H1 (cell line): ENCODE measurements around the gene DHRS3. TPM values are rescaled to one million over a fixed set of nuclear protein-coding genes. Genes with fewer than 3 reads are reported as not detected.

Experiments used
- CTCF ChIA-PET: fragments of 300-600 bp; sonication (Branson Sonifier 250); formaldehyde crosslinking; loops from one replicate; lab custom pipeline; 2021; ENCODE audit not compliant: partially characterized antibody; lab: Charles Lee
- POLR2A ChIA-PET: fragments of 300-600 bp; sonication (Branson Sonifier 250); formaldehyde crosslinking; loops from one replicate; lab custom pipeline; 2021; ENCODE audit warnings: inconsistent platforms; ENCODE audit not compliant: partially characterized antibody; lab: Charles Lee
- DNase-seq, 2 experiments: peaks; one replicate each; pipeline versions ENCODE4 v3.0.0 to v3.0.0-alpha.2; 2010 to 2022; ENCODE audit warnings: low spot score in 2 of 2, low read depth in 1 of 2, mixed read lengths in 1 of 2
- FAIRE-seq: peaks from 2 replicates; lab custom pipeline; 2011; peaks lifted over from hg19 to GRCh38; lab: Jason Lieb, UNC
- H2AFZ ChIP-seq: 2 replicates; pipeline ENCODE4 v1.8.1; 2012; ENCODE audit warnings: low read length, inconsistent platforms
- H2AK5ac ChIP-seq: 2 replicates; pipeline ENCODE4 v1.6.1; 2013; ENCODE audit warnings: low read depth, low read length
- H2BK120ac ChIP-seq: replicated peaks from 2 replicates; pipeline ENCODE3; 2013; ENCODE audit warnings: low read depth, low read length, inconsistent platforms
- H2BK12ac ChIP-seq: 2 replicates; pipeline ENCODE4 v1.6.1; 2013; ENCODE audit warnings: low read depth, low read length
- H2BK15ac ChIP-seq: 2 replicates; pipeline ENCODE4 v1.6.1; 2013; ENCODE audit warnings: low read length
- H2BK20ac ChIP-seq: 2 replicates; pipeline ENCODE4 v1.6.1; 2013; ENCODE audit warnings: low read length
- H2BK5ac ChIP-seq: 2 replicates; pipeline ENCODE4 v1.6.1; 2013; ENCODE audit warnings: low read depth, low read length
- H3K14ac ChIP-seq: 2 replicates; pipeline ENCODE4 v1.6.1; 2013; ENCODE audit warnings: inconsistent platforms; ENCODE audit not compliant: insufficient read length
- H3K18ac ChIP-seq: 2 replicates; pipeline ENCODE4 v1.6.1; 2013; ENCODE audit warnings: low read length; ENCODE audit errors: extremely low read depth
- H3K23ac ChIP-seq: 2 replicates; pipeline ENCODE4 v1.6.1; 2013; ENCODE audit warnings: inconsistent platforms; ENCODE audit not compliant: insufficient read length
- H3K23me2 ChIP-seq: 2 replicates; pipeline ENCODE4 v1.6.1; 2013; ENCODE audit warnings: low read depth, low read length
- H3K27ac ChIP-seq: 2 replicates; pipeline ENCODE4 v1.6.1; 2011; ENCODE audit warnings: low read depth, low read length, inconsistent platforms
- H3K27me3 ChIP-seq, 4 experiments: replicated peaks in 1 of 4; 1 replicate in 1 of 4; 2 replicates in 3 of 4; pipeline versions ENCODE4 v1.6.1 to v1.8.1; 2011 to 2013; ENCODE audit warnings: low read length in 3 of 4, mild to moderate bottlenecking in 3 of 4, inconsistent platforms in 2 of 4, mixed read lengths in 2 of 4, moderate library complexity in 1 of 4; ENCODE audit not compliant: control insufficient read depth in 3 of 4, insufficient read depth in 3 of 4; ENCODE audit errors: extremely low read depth in 1 of 4
- H3K36me3 ChIP-seq, 4 experiments: 2 replicates each; pipeline versions ENCODE4 v1.6.1 to v1.8.1; 2011 to 2013; ENCODE audit warnings: mild to moderate bottlenecking in 4 of 4, low read length in 3 of 4, moderate library complexity in 2 of 4, control low read depth in 1 of 4, inconsistent platforms in 1 of 4; ENCODE audit not compliant: insufficient read depth in 4 of 4, control insufficient read depth in 2 of 4
- H3K4ac ChIP-seq: replicated peaks from 2 replicates; pipeline ENCODE3; 2013; ENCODE audit warnings: low read length, low read depth, mixed read lengths, inconsistent platforms; ENCODE audit not compliant: insufficient read length
- H3K4me1 ChIP-seq, 4 experiments: replicated peaks in 1 of 4; 1 replicate in 1 of 4; 2 replicates in 3 of 4; pipeline versions ENCODE4 v1.6.1 to v1.8.1; 2011 to 2013; ENCODE audit warnings: low read length in 3 of 4, inconsistent platforms in 2 of 4, mixed read lengths in 1 of 4; ENCODE audit not compliant: insufficient read depth in 4 of 4, control insufficient read depth in 3 of 4
- H3K4me2 ChIP-seq, 2 experiments: 2 replicates each; pipeline versions ENCODE4 v1.6.1 to v1.8.1; 2011 to 2013; ENCODE audit warnings: low read depth in 2 of 2, low read length in 2 of 2, control low read depth in 1 of 2, inconsistent platforms in 1 of 2, mild to moderate bottlenecking in 1 of 2; ENCODE audit not compliant: insufficient read depth in 1 of 2
- H3K4me3 ChIP-seq, 4 experiments: fragments of 200-600, 300-600 bp in 1 of 4; sonication (generic), shearing (Covaris generic), sonication (Bioruptor Twin) in 1 of 4; 2 replicates each; pipeline versions ENCODE4 v1.5.1 to v1.8.1; 2011 to 2016; ENCODE audit warnings: low read length in 4 of 4, low read depth in 3 of 4, control low read depth in 2 of 4, inconsistent platforms in 2 of 4, mild to moderate bottlenecking in 2 of 4, mixed read lengths in 1 of 4, moderate library complexity in 1 of 4; ENCODE audit not compliant: insufficient read depth in 2 of 4; ENCODE audit errors: extremely low read depth in 1 of 4
- H3K56ac ChIP-seq: replicated peaks from 2 replicates; pipeline ENCODE3; 2013; ENCODE audit warnings: low read depth, mild to moderate bottlenecking, mixed read lengths, low read length, inconsistent platforms; ENCODE audit not compliant: insufficient read length
- H3K79me1 ChIP-seq: 2 replicates; pipeline ENCODE4 v1.6.1; 2013; ENCODE audit warnings: low read depth, low read length, control low read depth
- H3K79me2 ChIP-seq, 2 experiments: 2 replicates each; pipeline versions ENCODE4 v1.6.1 to v1.8.1; 2012 to 2013; ENCODE audit warnings: low read length in 2 of 2, mild to moderate bottlenecking in 2 of 2, inconsistent platforms in 1 of 2; ENCODE audit not compliant: insufficient read depth in 2 of 2, control insufficient read depth in 1 of 2
- H3K9ac ChIP-seq, 4 experiments: replicated peaks in 1 of 4; 1 replicate in 1 of 4; 2 replicates in 3 of 4; pipeline versions ENCODE4 v1.6.1 to v1.8.1; 2011 to 2013; ENCODE audit warnings: low read depth in 3 of 4, low read length in 3 of 4, control low read depth in 2 of 4, mild to moderate bottlenecking in 2 of 4, moderate library complexity in 2 of 4, inconsistent platforms in 1 of 4; ENCODE audit errors: extremely low read depth in 1 of 4
- H3K9me3 ChIP-seq, 2 experiments: 2 replicates each; pipeline versions ENCODE4 v1.6.1 to v1.8.1; 2012 to 2013; ENCODE audit warnings: mild to moderate bottlenecking in 2 of 2, moderate library complexity in 2 of 2, control low read depth in 1 of 2, inconsistent platforms in 1 of 2, low read depth in 1 of 2, low read length in 1 of 2, mixed read lengths in 1 of 2; ENCODE audit not compliant: insufficient read depth in 2 of 2
- H4K20me1 ChIP-seq, 2 experiments: replicated peaks in 1 of 2; 2 replicates each; pipeline versions ENCODE3 to v1.8.1; 2011 to 2013; ENCODE audit warnings: inconsistent platforms in 2 of 2, low read length in 2 of 2, mild to moderate bottlenecking in 1 of 2; ENCODE audit not compliant: insufficient read depth in 2 of 2, control insufficient read depth in 1 of 2
- H4K5ac ChIP-seq: 2 replicates; pipeline ENCODE4 v1.6.1; 2013; ENCODE audit warnings: low read length, low read depth, mixed read lengths, inconsistent platforms; ENCODE audit not compliant: insufficient read length
- H4K8ac ChIP-seq: 2 replicates; pipeline ENCODE4 v1.8.0; 2013; ENCODE audit warnings: mild to moderate bottlenecking, moderate library complexity, low read length, inconsistent platforms; ENCODE audit not compliant: insufficient read depth; ENCODE audit errors: extremely low read depth
- H4K91ac ChIP-seq: replicated peaks from 2 replicates; pipeline ENCODE3; 2013; ENCODE audit warnings: low read length, mixed read lengths, inconsistent platforms; ENCODE audit not compliant: insufficient read length
- BCL11A ChIP-seq, 2 experiments: IDR thresholded peaks; one replicate each; pipeline ENCODE4 v1.6.1; 2011; ENCODE audit warnings: low read depth in 2 of 2, low read length in 2 of 2, mild to moderate bottlenecking in 2 of 2
- CREB1 ChIP-seq: IDR thresholded peaks from 2 replicates; pipeline ENCODE4 v1.6.1; 2012; ENCODE audit warnings: inconsistent platforms
- HDAC2 ChIP-seq, 2 experiments: fragments of 300-600 bp in 1 of 2; sonication (generic) in 1 of 2; IDR thresholded peaks; 2 replicates each; pipeline ENCODE4 v1.6.1; 2011 to 2012; ENCODE audit warnings: low read depth in 2 of 2, low read length in 2 of 2, mild to moderate bottlenecking in 2 of 2, moderate library complexity in 2 of 2, borderline replicate concordance in 1 of 2, inconsistent platforms in 1 of 2
- JUN ChIP-seq: IDR thresholded peaks from 2 replicates; pipeline ENCODE4 v1.6.1; 2011; ENCODE audit warnings: low read depth, mild to moderate bottlenecking, improper control_type of control experiment, low read length
- TAF7 ChIP-seq: optimal IDR thresholded peaks from 2 replicates; pipeline ENCODE3; 2011; ENCODE audit warnings: low read depth, mild to moderate bottlenecking, inconsistent platforms, low read length, moderate library complexity, borderline replicate concordance
- TBP ChIP-seq: IDR thresholded peaks from 2 replicates; pipeline ENCODE4 v1.6.1; 2011; ENCODE audit warnings: low read depth, low read length, improper control_type of control experiment
- TCF12 ChIP-seq: IDR thresholded peaks from 2 replicates; pipeline ENCODE4 v1.6.1; 2011; ENCODE audit warnings: low read depth, mild to moderate bottlenecking, low read length
- WGBS, 2 experiments: shearing (Covaris generic) in 1 of 2; methylation state at CpG; one replicate each; pipeline versions ENCODE4 v1.1.6 to v1.1.7; 2013 to 2015; ENCODE audit warnings: low lambda C conversion rate in 2 of 2, mixed read lengths in 2 of 2, inconsistent platforms in 1 of 2, low coverage in 1 of 2, missing lambda C conversion rate in 1 of 2; ENCODE audit not compliant: insufficient replicate concordance in 2 of 2, insufficient coverage in 1 of 2, insufficient read length in 1 of 2; ENCODE audit errors: extremely low coverage in 1 of 2, missing lambda C conversion rate in 1 of 2; 5-methylcytosine and 5-hydroxymethylcytosine counted together
- polyA plus RNA-seq, 7 experiments: library from polyadenylated mRNA; depleted of rRNA in 3 of 7; stranded (reverse) in 5 of 7; unstranded in 2 of 7; fragments of >200 nt in 5 of 7; fragments of 200-250 nt in 2 of 7; gene quantifications; 1 replicate in 5 of 7; 2 replicates in 1 of 7; 4 replicates in 1 of 7; pipeline versions ENCODE4 v1.2.1 to v1.2.3, GENCODE V29; 2011 to 2013; ENCODE audit warnings: missing spikeins in 2 of 7, mixed read lengths in 2 of 7
- total RNA-seq: library from RNA; stranded (reverse); fragmentation: NEBNext Ultra II Directional; extraction: Animal tissue kit (Norgen Biotek cat#: 25700); gene quantifications from 2 replicates; pipeline ENCODE4 v1.2.1, GENCODE V29; 2021
- TF ChIP-seq, protein P1 (sequence below): IDR thresholded peaks from 2 replicates; pipeline ENCODE4 v1.6.1; 2012; ENCODE audit warnings: inconsistent platforms
- TF ChIP-seq, protein P2 (sequence below): IDR thresholded peaks from 2 replicates; pipeline ENCODE4 v1.6.1; 2012; ENCODE audit warnings: low read length, inconsistent platforms

Gene DHRS3
- total and polyA plus RNA-seq, 2 of the 8 experiments (the other 6 are each of a cell fraction or from before 2014, with no cell fraction given), result 32.5 to 36.4 TPM

DNA sequence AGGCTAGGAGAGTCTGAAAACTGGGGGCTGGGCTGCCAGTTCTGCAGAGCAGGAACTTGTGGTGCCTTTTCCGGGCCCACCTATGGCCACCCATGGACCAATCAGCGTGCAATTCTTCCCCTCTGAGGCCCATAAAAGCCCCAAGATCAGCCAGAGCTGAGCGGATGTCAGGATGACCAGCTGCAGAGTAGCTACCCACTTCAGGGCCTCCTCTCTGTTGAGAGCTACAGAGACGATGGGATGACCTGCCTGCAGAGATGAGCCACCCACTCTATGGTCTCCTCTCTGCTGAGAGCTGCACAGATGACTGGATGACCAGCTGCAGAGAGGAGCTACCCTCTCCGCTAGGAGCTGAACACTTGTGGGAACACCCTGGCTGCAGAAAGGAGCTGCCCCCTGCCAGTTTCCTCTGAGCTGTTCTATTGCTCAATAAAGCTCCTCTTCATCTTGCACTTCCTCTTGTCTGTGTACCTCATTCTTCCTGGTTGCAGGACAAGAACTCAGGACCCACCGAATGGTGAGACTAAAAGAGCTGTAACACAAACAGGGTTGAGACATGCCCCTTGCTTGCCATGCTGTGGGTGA, 13.0 kb upstream of the DHRS3 start:
- FAIRE-seq (no peak), DNase-seq (no peak)
- Histone ChIP-seq H2AK5ac (peak overlapping the region; percentile 76; the same call in 1 of the 2 replicates), H3K27ac (0 out of 2 replicates have a peak overlapping the region, but pooled peaks have one; percentile 59), H2BK20ac (peak overlapping the region; percentile 100), H3K9ac (no peak overlapping the region), H3K4ac (peak overlapping the region; percentile 92), H3K23me2 (no peaks in the 10 kb centered on the region), H2BK12ac (peak overlapping the region; percentile 100), H3K79me2 (no peaks in the 10 kb centered on the region), H4K5ac (peak overlapping the region; percentile 93), H3K27me3 (no peaks in the 10 kb centered on the region), H3K56ac (no peak overlapping the region), H4K91ac (peak overlapping the region; percentile 99), H2BK15ac (peak overlapping the region; percentile 47; the same call in 1 of the 2 replicates), H3K18ac (peak overlapping the region; percentile 100), H3K4me2 (no peak overlapping the region), H4K8ac (no peak overlapping the region; the same call in 1 of the 2 replicates), H3K23ac (no peak overlapping the region), H3K36me3 (no peaks in the 10 kb centered on the region), H3K4me1 (peaks cover 10 to 29% (median 20%) of the 10 kb centered on the region in 4 experiments), H2BK5ac (peak overlapping the region; percentile 99; the same call in 1 of the 2 replicates), H3K9me3 (no peaks in the 10 kb centered on the region; a peak in 1 of 4 replicates), H3K4me3 (no peak overlapping the region), H3K79me1 (no peaks in the 10 kb centered on the region), H4K20me1 (no peaks in the 10 kb centered on the region), H2AFZ (no peak overlapping the region), H3K14ac (no peak overlapping the region), H2BK120ac (peak overlapping the region; percentile 84)
- POLR2A ChIA-PET, result interaction anchor here (0.6 to 2.5 kb wide), 6 partner anchors 9 to 57 kb away, joined by 3 to 13 read pairs (median 3); no protein-coding TSS in a partner anchor
- 78% methylated on average over 6 of the region's 6 CpGs; no CpG with 5 or more reads in 1 of the 2 experiments for WGBS, 2 experiments
- CTCF ChIA-PET, result interaction anchor here (0.6 to 3.3 kb wide), 12 partner anchors 9 to 883 kb away, joined by 3 to 20 read pairs (median 3); partner anchors contain the start of genes DHRS3 and LRRC38
- TF ChIP-seq, protein P1, sequence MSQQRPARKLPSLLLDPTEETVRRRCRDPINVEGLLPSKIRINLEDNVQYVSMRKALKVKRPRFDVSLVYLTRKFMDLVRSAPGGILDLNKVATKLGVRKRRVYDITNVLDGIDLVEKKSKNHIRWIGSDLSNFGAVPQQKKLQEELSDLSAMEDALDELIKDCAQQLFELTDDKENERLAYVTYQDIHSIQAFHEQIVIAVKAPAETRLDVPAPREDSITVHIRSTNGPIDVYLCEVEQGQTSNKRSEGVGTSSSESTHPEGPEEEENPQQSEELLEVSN, result no peak
- no peak for TF ChIP-seq TAF7
- TF ChIP-seq CREB1, result no peak
- TF ChIP-seq HDAC2 (IDR thresholded peaks at IDR 0.05; ENCODE audit: borderline replicate concordance in 1 of 2, low read depth in 2 of 2, low read length in 2 of 2), result no peak
- no peak for TF ChIP-seq TBP
- no peak for TF ChIP-seq BCL11A (IDR thresholded peaks at IDR 0.05; ENCODE audit: low read depth in 2 of 2, low read length in 2 of 2)
- TF ChIP-seq JUN, result no peak
- TF ChIP-seq, protein P2, sequence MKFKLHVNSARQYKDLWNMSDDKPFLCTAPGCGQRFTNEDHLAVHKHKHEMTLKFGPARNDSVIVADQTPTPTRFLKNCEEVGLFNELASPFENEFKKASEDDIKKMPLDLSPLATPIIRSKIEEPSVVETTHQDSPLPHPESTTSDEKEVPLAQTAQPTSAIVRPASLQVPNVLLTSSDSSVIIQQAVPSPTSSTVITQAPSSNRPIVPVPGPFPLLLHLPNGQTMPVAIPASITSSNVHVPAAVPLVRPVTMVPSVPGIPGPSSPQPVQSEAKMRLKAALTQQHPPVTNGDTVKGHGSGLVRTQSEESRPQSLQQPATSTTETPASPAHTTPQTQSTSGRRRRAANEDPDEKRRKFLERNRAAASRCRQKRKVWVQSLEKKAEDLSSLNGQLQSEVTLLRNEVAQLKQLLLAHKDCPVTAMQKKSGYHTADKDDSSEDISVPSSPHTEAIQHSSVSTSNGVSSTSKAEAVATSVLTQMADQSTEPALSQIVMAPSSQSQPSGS, result no peak
- no peak for TF ChIP-seq TCF12
